ENCODE results near the gene ARHGAP31.

ARHGAP31 gene

GRCh38 chr3:119396870-119397269 is 102.7 kb downstream of the ARHGAP31 start:
- DNase-seq = no peak

GRCh38 chr3:119400466-119400865 is 106.3 kb downstream of the ARHGAP31 start:
- DNase-seq = no peak

- DNase-seq = no peak
Observed at GRCh38 chr3:119401069-119401468, 106.9 kb downstream of the ARHGAP31 start.

- no peak for DNase-seq
Observed at GRCh38 chr3:119401503-119402440, 107.6 kb downstream of the ARHGAP31 start.

GRCh38 chr3:119402791-119403190 is 108.6 kb downstream of the ARHGAP31 start:
- no peak for DNase-seq

GRCh38 chr3:119403201-119403600 is 109.0 kb downstream of the ARHGAP31 start:
- no peak for DNase-seq

GRCh38 chr3:119405315-119405714 is 111.1 kb downstream of the ARHGAP31 start:
- DNase-seq = no peak

- no peak for DNase-seq
Observed at GRCh38 chr3:119408243-119408950, 114.2 kb downstream of the ARHGAP31 start.

GRCh38 chr3:119409844-119410243 is 115.7 kb downstream of the ARHGAP31 start:
- no peak for DNase-seq

- DNase-seq = no peak
Observed at GRCh38 chr3:119413603-119414280, 119.6 kb downstream of the ARHGAP31 start.

GRCh38 chr3:119416873-119417272 is 122.7 kb downstream of the ARHGAP31 start:
- no peak for DNase-seq

GRCh38 chr3:119417771-119418512 is 123.8 kb downstream of the ARHGAP31 start:
- no peak for DNase-seq

GRCh38 chr3:119418641-119419040 is 124.5 kb downstream of the ARHGAP31 start:
- DNase-seq = no peak

- no peak for DNase-seq
Observed at GRCh38 chr3:119420196-119420595, 126.0 kb downstream of the ARHGAP31 start.

- DNase-seq = no peak
Observed at GRCh38 chr3:119427669-119428068, 133.5 kb downstream of the ARHGAP31 start.

GRCh38 chr3:119428538-119428937 is 134.4 kb downstream of the ARHGAP31 start:
- DNase-seq = no peak

GRCh38 chr3:119433613-119434325 is 139.6 kb downstream of the ARHGAP31 start:
- DNase-seq = no peak

GRCh38 chr3:119434703-119435102 is 140.5 kb downstream of the ARHGAP31 start:
- no peak for DNase-seq

GRCh38 chr3:119436977-119437376 is 142.8 kb downstream of the ARHGAP31 start:
- no peak for DNase-seq

GRCh38 chr3:119437691-119438258 is 143.6 kb downstream of the ARHGAP31 start:
- DNase-seq = no peak

GRCh38 chr3:119443179-119443578 is 149.0 kb downstream of the ARHGAP31 start:
- DNase-seq = no peak

- DNase-seq = no peak
Observed at GRCh38 chr3:119444590-119444989, 150.4 kb downstream of the ARHGAP31 start.
